GM12872 (cell line): ENCODE results near the gene TMEM147.

Experiments used
- TF ChIP-seq, protein P1 (sequence below): IDR thresholded peaks from 3 replicates; pipeline ENCODE4 v1.5.1; 2011; ENCODE audit warnings: low read depth, mild to moderate bottlenecking, low read length, moderate library complexity; ENCODE audit not compliant: insufficient read depth

TMEM147 gene

GRCh38 chr19:35561436-35561835 is 16.0 kb downstream of the TMEM147 start:
- TF ChIP-seq, protein P1, sequence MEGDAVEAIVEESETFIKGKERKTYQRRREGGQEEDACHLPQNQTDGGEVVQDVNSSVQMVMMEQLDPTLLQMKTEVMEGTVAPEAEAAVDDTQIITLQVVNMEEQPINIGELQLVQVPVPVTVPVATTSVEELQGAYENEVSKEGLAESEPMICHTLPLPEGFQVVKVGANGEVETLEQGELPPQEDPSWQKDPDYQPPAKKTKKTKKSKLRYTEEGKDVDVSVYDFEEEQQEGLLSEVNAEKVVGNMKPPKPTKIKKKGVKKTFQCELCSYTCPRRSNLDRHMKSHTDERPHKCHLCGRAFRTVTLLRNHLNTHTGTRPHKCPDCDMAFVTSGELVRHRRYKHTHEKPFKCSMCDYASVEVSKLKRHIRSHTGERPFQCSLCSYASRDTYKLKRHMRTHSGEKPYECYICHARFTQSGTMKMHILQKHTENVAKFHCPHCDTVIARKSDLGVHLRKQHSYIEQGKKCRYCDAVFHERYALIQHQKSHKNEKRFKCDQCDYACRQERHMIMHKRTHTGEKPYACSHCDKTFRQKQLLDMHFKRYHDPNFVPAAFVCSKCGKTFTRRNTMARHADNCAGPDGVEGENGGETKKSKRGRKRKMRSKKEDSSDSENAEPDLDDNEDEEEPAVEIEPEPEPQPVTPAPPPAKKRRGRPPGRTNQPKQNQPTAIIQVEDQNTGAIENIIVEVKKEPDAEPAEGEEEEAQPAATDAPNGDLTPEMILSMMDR, result no peak

DNA sequence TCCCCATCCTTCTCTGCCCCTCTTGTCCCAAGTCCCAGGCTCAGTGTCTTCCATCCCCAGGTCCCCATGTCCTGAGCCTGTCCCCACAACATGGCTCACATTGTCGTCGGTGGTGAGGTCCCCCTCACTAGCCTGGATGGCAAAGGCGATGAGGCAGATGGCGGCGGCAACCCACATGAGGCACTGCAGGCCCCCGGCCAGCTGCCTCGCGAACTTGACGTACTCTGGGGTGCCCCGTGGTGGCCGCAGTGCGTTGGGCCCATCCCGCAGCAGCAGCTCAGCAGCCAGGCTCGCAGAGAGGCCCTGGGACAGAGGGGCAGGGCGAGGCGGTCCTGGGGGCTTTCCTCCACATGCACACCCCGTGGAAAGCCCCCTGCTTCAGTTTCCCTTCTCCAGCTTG is 16.9 kb downstream of the TMEM147 start:
- TF ChIP-seq, protein P1, result no peak

- TF ChIP-seq, protein P1, result no peak
Observed at GRCh38 chr19:35562776-35563175, 17.4 kb downstream of the TMEM147 start.

GRCh38 chr19:35563207-35563829 is 17.9 kb downstream of the TMEM147 start, which contains the start of gene ATP4A:
Gene ATP4A (minus strand): TSS chr19:35563658. CDS start chr19:35563629, 29 bp downstream.
- TF ChIP-seq, protein P1, result no peak

- TF ChIP-seq, protein P1, result no peak
Observed at GRCh38 chr19:35565016-35565856, 19.8 kb downstream of the TMEM147 start.

- TF ChIP-seq, protein P1, result no peak
Observed at GRCh38 chr19:35566738-35567137, 21.3 kb downstream of the TMEM147 start.

- TF ChIP-seq, protein P1, result no peak
Observed at GRCh38 chr19:35569281-35569781, 23.9 kb downstream of the TMEM147 start.
